GM23248 (cell line): ENCODE results near the gene ANKRD11.

Source experiments
- EZH2 ChIP-seq: fragments of 200-600 bp; sonication (generic); IDR thresholded peaks from 2 replicates; pipeline ENCODE4 v1.6.1; 2018; ENCODE audit warnings: antibody characterized with exemption, mild to moderate bottlenecking; ENCODE audit not compliant: insufficient read depth, poor library complexity, severe bottlenecking
- EZH2phosphoT487 ChIP-seq: fragments of 200-600 bp; sonication (generic); IDR thresholded peaks from 2 replicates; pipeline ENCODE4 v1.6.1; 2018; ENCODE audit warnings: antibody characterized with exemption, moderate library complexity, mild to moderate bottlenecking, low read depth; ENCODE audit not compliant: insufficient read depth

- TF ChIP-seq EZH2phosphoT487 = no peak
- TF ChIP-seq EZH2 = no peak
These were observed 66.6 kb downstream of the ANKRD11 start for GRCh38 chr16:89423681-89424260.
